Heart left ventricle (tissue), 16 donors: ENCODE data around the gene SYT9. TPM values are rescaled to one million over a fixed set of nuclear protein-coding genes. Genes with fewer than 3 reads are reported as not detected.
"Not testable (repeated sequence)": the region's sequence is repeated elsewhere in the genome, so short reads cannot be mapped to it uniquely, and the experiment has no call there.

Source experiments
- ATAC-seq, 4 donors: fragments of 200-7000 bp; cut with Tn5 transposase; one replicate each; pipeline ENCODE4 v1.9.1; 2020 to 2022; ENCODE audit warnings: moderate library complexity in 4 of 4, mild to moderate bottlenecking in 3 of 4, moderate number of reproducible peaks in 1 of 4
- DNase-seq, 5 donors: peaks; one replicate each; pipeline ENCODE4 v3.0.0-alpha.2; 2020
- H3K27ac ChIP-seq, 12 donors: fragments of 200-600 bp; sonication (generic) in 4 of 12; one replicate each; pipeline versions ENCODE4 v1.5.0 to v1.8.0; 2016 to 2022; ENCODE audit warnings: mild to moderate bottlenecking in 2 of 12
- H3K27me3 ChIP-seq, 9 donors: fragments of 200-600 bp; sonication (generic) in 2 of 9; one replicate each; pipeline versions ENCODE4 v1.5.1 to v1.8.0; 2016 to 2022; ENCODE audit warnings: mild to moderate bottlenecking in 3 of 9
- H3K36me3 ChIP-seq, 9 donors: fragments of 200-600 bp; sonication (generic) in 2 of 9; one replicate each; pipeline versions ENCODE4 v1.5.0 to v1.8.0; 2018 to 2022; ENCODE audit warnings: mild to moderate bottlenecking in 2 of 9
- H3K4me1 ChIP-seq, 12 donors: fragments of 200-600 bp; sonication (generic) in 4 of 12; one replicate each; pipeline versions ENCODE4 v1.5.0 to v1.8.0; 2016 to 2022; ENCODE audit warnings: mild to moderate bottlenecking in 3 of 12
- H3K4me3 ChIP-seq, 12 donors: fragments of 200-600 bp; sonication (generic) in 4 of 12; one replicate each; pipeline versions ENCODE4 v1.5.0 to v1.8.0; 2017 to 2022; ENCODE audit warnings: mild to moderate bottlenecking in 9 of 12, moderate library complexity in 4 of 12
- H3K9me3 ChIP-seq, 12 donors: fragments of 200-600 bp; sonication (generic) in 4 of 12; one replicate each; pipeline versions ENCODE4 v1.5.0 to v1.8.0; 2016 to 2022; ENCODE audit warnings: mild to moderate bottlenecking in 1 of 12
- CTCF ChIP-seq, 12 donors: fragments of 200-600 bp; sonication (generic) in 4 of 12; IDR thresholded peaks; one replicate each; pipeline versions ENCODE4 v1.5.0 to v1.8.0; 2018 to 2022; ENCODE audit warnings: antibody characterized with exemption in 12 of 12, mild to moderate bottlenecking in 5 of 12
- POLR2A ChIP-seq, 2 donors: fragments of 450-650 bp; IDR thresholded peaks; one replicate each; pipeline ENCODE4 v1.6.1; 2017; ENCODE audit warnings: antibody characterized with exemption in 2 of 2, mild to moderate bottlenecking in 2 of 2, moderate library complexity in 2 of 2
- WGBS, 4 donors: extraction: QIAGEN DNeasy Blood & Tissue Kit in 2 of 4; methylation state at CpG; one replicate each; pipeline versions ENCODE4 v1.1.5 to v1.1.7; 2013 to 2018; 5-methylcytosine and 5-hydroxymethylcytosine counted together
- intact Hi-C, 10 donors: fragments of 100-400 bp; cut with DNase I; formaldehyde crosslinking; loops; one replicate each; pipeline versions ENCODE4 v1.11.1 to v1.14.2; 2022
- microRNA counts, 2 donors: library from miRNA; unstranded; fragments of <30 nt; microRNA quantifications; one replicate each; lab custom pipeline; 2016
- microRNA-seq, 4 donors: library from miRNA; unstranded; fragments of <30 nt; microRNA quantifications; one replicate each; pipeline versions ENCODE4 to v1.2.0, GENCODE V29; 2017 to 2020
- polyA plus RNA-seq, 2 donors: library from polyadenylated mRNA; stranded (reverse); fragments of 200-250 nt; gene quantifications; one replicate each; pipeline ENCODE4 v1.2.3, GENCODE V29; 2013
- total RNA-seq, 9 donors: library from RNA; depleted of rRNA in 2 of 9; stranded (reverse); fragments of >200 nt in 2 of 9; fragmentation: NEBNext Ultra II Directional in 3 of 9; extraction: Animal tissue kit (Norgen Biotek cat#: 25700) in 3 of 9; gene quantifications; one replicate each; pipeline versions ENCODE4 v1.1.0 to v1.2.4, GENCODE V29; 2016 to 2023
- donor health status: ischemic (EF 13 %, LVEDD 7.1; RV severe dilation, severe dysfunction).
- donor health status: healthy with polysubstance abuse.
- donor health status: DM: no; HTN: yes; CAD: no.
- donor health status: DM: no; HTN: no; CAD: no.
- donor health status: ischemic (EF 25% LVEDD 6.9; RV normal size, moderate dysfunction).
- donor health status: ischemic (EF 25% LVEDD 5.7; RV mildly dilated, moderate dysfunction).
- donor health status: healthy.
- donor health status: DM: yes; HTN: yes; CAD: no.
- donor health status: ischemic (EF 35%, LVEDD 5.7; RV mildly dilated, moderate dysfunction).
- donor health status: nonischemic (EF 11% LVEDD 7.7; RV severe dilation, severe dysfunction).
- donor health status: DM: yes; HTN: yes; CAD: no.
- donor health status: PGD.
- donor health status: ischemic (EF 29% LVEDD 5.4; RV normal size, mild dysfunction).
- donor health status: nonischemic (EF 23%, LVEDD 6.1; RV moderate dilation, normal function).

Gene SYT9
- total and polyA plus RNA-seq, 11 donors: 0.04 to 1.4 (median 0.27) TPM; not detected in 2

- DNase-seq: no peak
- Histone ChIP-seq H3K36me3 (no peaks in the 10 kb centered on the region), H3K4me1 (peaks cover 3 to 53% (median 22%) of the 10 kb centered on the region in 12 donors), H3K4me3 (no peak overlapping the region), H3K27me3 (no peaks in the 10 kb centered on the region), H3K27ac (no peak overlapping the region), H3K9me3 (no peaks in the 10 kb centered on the region)
- no peak for ATAC-seq
- TF ChIP-seq POLR2A (IDR thresholded peaks at IDR 0.05) (no peak), CTCF (IDR thresholded peaks at IDR 0.05) (no peak)
- intact Hi-C loops: loop anchor here in 1 of 10 donors (10.0 kb wide), 1 partner anchor 58 kb away; no protein-coding TSS in a partner anchor
- WGBS, 4 donors: 92 to 95% (median 93%) methylated on average over 12 of the region's 12 CpGs
These were observed 264.8 kb downstream of the SYT9 start for GRCh38 chr11:7516475-7516874.

GRCh38 chr11:7517743-7518142 is 266.0 kb downstream of the SYT9 start:
- not testable (repeated sequence) for H3K27me3 ChIP-seq, H3K27ac ChIP-seq, H3K4me3 ChIP-seq, DNase-seq, H3K9me3 ChIP-seq, ATAC-seq, H3K36me3 ChIP-seq
- H3K4me1 ChIP-seq: peaks cover 0 to 53% (median 9%) of the 10 kb centered on the region in 12 donors
- WGBS, 4 donors: 93 to 98% (median 97%) methylated on average over 13 of the region's 13 CpGs
- intact Hi-C loops: loop anchor here in 1 of 10 donors (10.0 kb wide), 1 partner anchor 57 kb away; no protein-coding TSS in a partner anchor

MicroRNAs within 50 kb of the gene (microRNA counts, 767-probe panel; counts per million panel counts)
- 1,208 to 1,924 counts per million in 2 donors for microRNA hsa-miR-302e (lab: Ali Mortazavi, UCI)

Small RNAs within 50 kb of the gene (microRNA-seq; reads per million reads assigned to microRNA genes)
- gene MIR302E: 0 to 0.06 (median 0) reads per million in 4 donors

Other genes starting within 250 kb of the SYT9 start
- 1 to 10 TPM in 4 of 9 donors, under 1 TPM in 5; 0.69 to 2.0 (median 0.98) TPM for gene ZNF214, start 231.6 kb upstream of the SYT9 start, total RNA-seq
- under 1 TPM; 0.23 to 0.91 TPM for gene ZNF214, start 231.6 kb upstream of the SYT9 start, polyA plus RNA-seq
- not detected for gene NLRP14, start 231.4 kb upstream of the SYT9 start, total RNA-seq
- gene NLRP14, start 231.4 kb upstream of the SYT9 start, polyA plus RNA-seq: not detected
- gene RBMXL2, start 162.9 kb upstream of the SYT9 start, total RNA-seq: not detected
- gene RBMXL2, start 162.9 kb upstream of the SYT9 start, polyA plus RNA-seq: not detected
- 10 to 100 TPM in 1 of 9 donors, 1 to 10 TPM in 8; 1.7 to 17.9 (median 4.7) TPM for gene OLFML1, start 233.6 kb downstream of the SYT9 start, total RNA-seq
- 1 to 10 TPM; 1.8 to 2.6 TPM for gene OLFML1, start 233.6 kb downstream of the SYT9 start, polyA plus RNA-seq